IMR-90 (cell line): ENCODE results near the gene ORAI3.

Source experiments
- CEBPB ChIP-seq: IDR thresholded peaks from 2 replicates; pipeline ENCODE4 v1.6.1; 2012; ENCODE audit warnings: low read depth, low read length, improper control_type of control experiment
- FOS ChIP-seq: fragments of 150-350 bp; IDR thresholded peaks from 2 replicates; pipeline ENCODE4 v1.6.1; 2016; ENCODE audit warnings: low read depth, low read length
- MAFK ChIP-seq: IDR thresholded peaks from 2 replicates; pipeline ENCODE4 v1.6.1; 2012; ENCODE audit warnings: low read depth, low read length, improper control_type of control experiment
- MAZ ChIP-seq: IDR thresholded peaks from 2 replicates; pipeline ENCODE4 v1.6.1; 2012; ENCODE audit warnings: low read depth, mild to moderate bottlenecking, low read length, improper control_type of control experiment, moderate library complexity, borderline replicate concordance
- NFE2L2 ChIP-seq: fragments of 150-350 bp; IDR thresholded peaks from 2 replicates; pipeline ENCODE4 v1.6.1; 2016; ENCODE audit warnings: low read depth, mild to moderate bottlenecking, low read length
- POLR2A ChIP-seq: IDR thresholded peaks from 2 replicates; pipeline ENCODE4 v1.6.1; 2012; ENCODE audit warnings: mild to moderate bottlenecking, low read depth, low read length
- RAD21 ChIP-seq: IDR thresholded peaks from 2 replicates; pipeline ENCODE4 v1.6.1; 2012; ENCODE audit warnings: low read length, improper control_type of control experiment
- RFX5 ChIP-seq: IDR thresholded peaks from 2 replicates; pipeline ENCODE4 v1.8.0; 2012; ENCODE audit warnings: low read depth, mild to moderate bottlenecking, low read length, moderate library complexity
- SMC3 ChIP-seq: fragments of 150-350 bp; IDR thresholded peaks from 2 replicates; pipeline ENCODE4 v1.6.1; 2016; ENCODE audit warnings: low read depth, mild to moderate bottlenecking, antibody characterized with exemption, low read length, moderate library complexity
- TF ChIP-seq, protein P1 (sequence below): conservative IDR thresholded peaks from 2 replicates; pipeline ENCODE4 v1.5.1; 2012; ENCODE audit warnings: mild to moderate bottlenecking, low read depth, low read length, improper control_type of control experiment
- TF ChIP-seq, protein P2 (sequence below): fragments of 150-350 bp; IDR thresholded peaks from 2 replicates; pipeline ENCODE4 v1.6.1; 2017; ENCODE audit warnings: mild to moderate bottlenecking, antibody characterized with exemption, low read length, low read depth
- TF ChIP-seq, protein P3 (sequence below): fragments of 150-350 bp; IDR thresholded peaks from 2 replicates; pipeline ENCODE4 v1.6.1; 2016; ENCODE audit warnings: low read depth, mild to moderate bottlenecking, low read length, moderate library complexity, borderline replicate concordance

GRCh38 chr16:30924913-30925631 is 23.8 kb upstream of the ORAI3 start:
- TF ChIP-seq, protein P1, sequence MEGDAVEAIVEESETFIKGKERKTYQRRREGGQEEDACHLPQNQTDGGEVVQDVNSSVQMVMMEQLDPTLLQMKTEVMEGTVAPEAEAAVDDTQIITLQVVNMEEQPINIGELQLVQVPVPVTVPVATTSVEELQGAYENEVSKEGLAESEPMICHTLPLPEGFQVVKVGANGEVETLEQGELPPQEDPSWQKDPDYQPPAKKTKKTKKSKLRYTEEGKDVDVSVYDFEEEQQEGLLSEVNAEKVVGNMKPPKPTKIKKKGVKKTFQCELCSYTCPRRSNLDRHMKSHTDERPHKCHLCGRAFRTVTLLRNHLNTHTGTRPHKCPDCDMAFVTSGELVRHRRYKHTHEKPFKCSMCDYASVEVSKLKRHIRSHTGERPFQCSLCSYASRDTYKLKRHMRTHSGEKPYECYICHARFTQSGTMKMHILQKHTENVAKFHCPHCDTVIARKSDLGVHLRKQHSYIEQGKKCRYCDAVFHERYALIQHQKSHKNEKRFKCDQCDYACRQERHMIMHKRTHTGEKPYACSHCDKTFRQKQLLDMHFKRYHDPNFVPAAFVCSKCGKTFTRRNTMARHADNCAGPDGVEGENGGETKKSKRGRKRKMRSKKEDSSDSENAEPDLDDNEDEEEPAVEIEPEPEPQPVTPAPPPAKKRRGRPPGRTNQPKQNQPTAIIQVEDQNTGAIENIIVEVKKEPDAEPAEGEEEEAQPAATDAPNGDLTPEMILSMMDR: no peak
- no peak for TF ChIP-seq CEBPB
- no peak for TF ChIP-seq RAD21
- no peak for TF ChIP-seq POLR2A
- no peak for TF ChIP-seq MAFK
- TF ChIP-seq RFX5: no peak
- TF ChIP-seq NFE2L2: no peak
- TF ChIP-seq, protein P2, sequence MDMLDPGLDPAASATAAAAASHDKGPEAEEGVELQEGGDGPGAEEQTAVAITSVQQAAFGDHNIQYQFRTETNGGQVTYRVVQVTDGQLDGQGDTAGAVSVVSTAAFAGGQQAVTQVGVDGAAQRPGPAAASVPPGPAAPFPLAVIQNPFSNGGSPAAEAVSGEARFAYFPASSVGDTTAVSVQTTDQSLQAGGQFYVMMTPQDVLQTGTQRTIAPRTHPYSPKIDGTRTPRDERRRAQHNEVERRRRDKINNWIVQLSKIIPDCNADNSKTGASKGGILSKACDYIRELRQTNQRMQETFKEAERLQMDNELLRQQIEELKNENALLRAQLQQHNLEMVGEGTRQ: no peak
- TF ChIP-seq MAZ: no peak
- TF ChIP-seq FOS: no peak
- TF ChIP-seq, protein P3, sequence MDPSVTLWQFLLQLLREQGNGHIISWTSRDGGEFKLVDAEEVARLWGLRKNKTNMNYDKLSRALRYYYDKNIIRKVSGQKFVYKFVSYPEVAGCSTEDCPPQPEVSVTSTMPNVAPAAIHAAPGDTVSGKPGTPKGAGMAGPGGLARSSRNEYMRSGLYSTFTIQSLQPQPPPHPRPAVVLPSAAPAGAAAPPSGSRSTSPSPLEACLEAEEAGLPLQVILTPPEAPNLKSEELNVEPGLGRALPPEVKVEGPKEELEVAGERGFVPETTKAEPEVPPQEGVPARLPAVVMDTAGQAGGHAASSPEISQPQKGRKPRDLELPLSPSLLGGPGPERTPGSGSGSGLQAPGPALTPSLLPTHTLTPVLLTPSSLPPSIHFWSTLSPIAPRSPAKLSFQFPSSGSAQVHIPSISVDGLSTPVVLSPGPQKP: no peak
- TF ChIP-seq SMC3: no peak
